ENCODE results near the gene ITFG1. TPM values are rescaled to one million over a fixed set of nuclear protein-coding genes. Genes with fewer than 3 reads are reported as not detected.

The ITFG1 gene
- total and polyA plus RNA-seq, 2 of the 13 experiments (the other 11 are each of a cell fraction or from before 2014, with no cell fraction given) = 74.5 to 150 TPM

DNA sequence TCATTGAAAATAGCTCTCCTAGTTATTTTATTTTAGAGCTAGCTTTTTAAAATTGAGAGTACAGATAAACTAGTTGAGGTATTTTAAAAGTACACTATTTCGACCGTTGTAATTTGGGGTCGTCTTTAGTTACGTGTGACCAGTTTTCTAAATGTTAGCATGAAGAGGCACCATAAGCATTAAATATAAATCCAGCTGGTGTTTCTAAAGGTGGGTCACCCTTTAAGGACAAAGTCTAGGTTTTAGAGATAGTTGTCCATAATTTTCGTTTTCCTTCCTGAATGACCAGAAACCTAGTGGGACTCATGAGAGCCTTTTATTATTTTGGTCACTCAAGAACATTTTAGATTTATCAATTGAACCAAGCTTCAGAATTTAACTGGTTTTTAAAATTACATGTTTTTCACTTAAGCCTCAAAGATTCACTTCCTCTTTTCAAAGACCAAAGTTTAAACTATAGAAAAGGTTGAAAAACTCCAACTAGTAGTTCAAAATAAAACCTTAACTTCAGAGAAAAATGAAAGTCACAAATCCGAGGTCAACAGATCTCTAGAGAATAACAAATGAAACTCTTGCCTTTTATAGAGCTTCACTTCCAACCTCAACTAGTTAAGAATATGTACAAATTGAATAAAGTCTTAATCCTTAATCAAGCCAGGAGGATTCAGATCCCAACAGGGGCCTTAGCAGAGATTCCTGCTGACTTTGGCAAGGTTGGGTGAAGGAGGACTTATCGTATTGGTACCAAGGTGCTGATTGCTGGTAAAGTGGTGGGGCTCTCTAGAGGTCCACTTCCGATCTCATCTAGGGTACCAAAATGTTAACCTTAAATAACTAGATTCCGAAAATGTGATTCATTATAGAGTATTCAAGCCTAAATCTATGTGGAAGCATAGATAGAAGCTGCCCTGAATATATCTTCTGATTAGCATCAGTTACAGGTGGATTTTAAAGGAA is 32.8 kb upstream of the ITFG1 start (continued):
- TF ChIP-seq, protein P1, sequence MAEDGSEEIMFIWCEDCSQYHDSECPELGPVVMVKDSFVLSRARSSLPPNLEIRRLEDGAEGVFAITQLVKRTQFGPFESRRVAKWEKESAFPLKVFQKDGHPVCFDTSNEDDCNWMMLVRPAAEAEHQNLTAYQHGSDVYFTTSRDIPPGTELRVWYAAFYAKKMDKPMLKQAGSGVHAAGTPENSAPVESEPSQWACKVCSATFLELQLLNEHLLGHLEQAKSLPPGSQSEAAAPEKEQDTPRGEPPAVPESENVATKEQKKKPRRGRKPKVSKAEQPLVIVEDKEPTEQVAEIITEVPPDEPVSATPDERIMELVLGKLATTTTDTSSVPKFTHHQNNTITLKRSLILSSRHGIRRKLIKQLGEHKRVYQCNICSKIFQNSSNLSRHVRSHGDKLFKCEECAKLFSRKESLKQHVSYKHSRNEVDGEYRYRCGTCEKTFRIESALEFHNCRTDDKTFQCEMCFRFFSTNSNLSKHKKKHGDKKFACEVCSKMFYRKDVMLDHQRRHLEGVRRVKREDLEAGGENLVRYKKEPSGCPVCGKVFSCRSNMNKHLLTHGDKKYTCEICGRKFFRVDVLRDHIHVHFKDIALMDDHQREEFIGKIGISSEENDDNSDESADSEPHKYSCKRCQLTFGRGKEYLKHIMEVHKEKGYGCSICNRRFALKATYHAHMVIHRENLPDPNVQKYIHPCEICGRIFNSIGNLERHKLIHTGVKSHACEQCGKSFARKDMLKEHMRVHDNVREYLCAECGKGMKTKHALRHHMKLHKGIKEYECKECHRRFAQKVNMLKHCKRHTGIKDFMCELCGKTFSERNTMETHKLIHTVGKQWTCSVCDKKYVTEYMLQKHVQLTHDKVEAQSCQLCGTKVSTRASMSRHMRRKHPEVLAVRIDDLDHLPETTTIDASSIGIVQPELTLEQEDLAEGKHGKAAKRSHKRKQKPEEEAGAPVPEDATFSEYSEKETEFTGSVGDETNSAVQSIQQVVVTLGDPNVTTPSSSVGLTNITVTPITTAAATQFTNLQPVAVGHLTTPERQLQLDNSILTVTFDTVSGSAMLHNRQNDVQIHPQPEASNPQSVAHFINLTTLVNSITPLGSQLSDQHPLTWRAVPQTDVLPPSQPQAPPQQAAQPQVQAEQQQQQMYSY (CRISPR knock-in tag; IDR thresholded peaks at IDR 0.05) = no peak
- 0 out of 2 replicates have a peak, but pooled peaks have one; percentile 6 for TF ChIP-seq ZSCAN9 (CRISPR knock-in tag; IDR thresholded peaks at IDR 0.05; ENCODE audit: borderline replicate concordance)
- TF ChIP-seq ZNF589 (CRISPR knock-in tag; conservative IDR thresholded peaks at IDR 0.05) = no peak
- no peak for TF ChIP-seq SP1 (IDR thresholded peaks at IDR 0.05)
- no peak for TF ChIP-seq SP1 (CRISPR knock-in tag; IDR thresholded peaks at IDR 0.05)
- TF ChIP-seq KLF15 (CRISPR knock-in tag; IDR thresholded peaks at IDR 0.05; ENCODE audit: borderline replicate concordance) = no peak
- TF ChIP-seq, protein P2, sequence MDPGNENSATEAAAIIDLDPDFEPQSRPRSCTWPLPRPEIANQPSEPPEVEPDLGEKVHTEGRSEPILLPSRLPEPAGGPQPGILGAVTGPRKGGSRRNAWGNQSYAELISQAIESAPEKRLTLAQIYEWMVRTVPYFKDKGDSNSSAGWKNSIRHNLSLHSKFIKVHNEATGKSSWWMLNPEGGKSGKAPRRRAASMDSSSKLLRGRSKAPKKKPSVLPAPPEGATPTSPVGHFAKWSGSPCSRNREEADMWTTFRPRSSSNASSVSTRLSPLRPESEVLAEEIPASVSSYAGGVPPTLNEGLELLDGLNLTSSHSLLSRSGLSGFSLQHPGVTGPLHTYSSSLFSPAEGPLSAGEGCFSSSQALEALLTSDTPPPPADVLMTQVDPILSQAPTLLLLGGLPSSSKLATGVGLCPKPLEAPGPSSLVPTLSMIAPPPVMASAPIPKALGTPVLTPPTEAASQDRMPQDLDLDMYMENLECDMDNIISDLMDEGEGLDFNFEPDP (CRISPR knock-in tag; conservative IDR thresholded peaks at IDR 0.05) = no peak
- no peak for TF ChIP-seq PHF8 (CRISPR knock-in tag; IDR thresholded peaks at IDR 0.05)
- no peak for TF ChIP-seq ZFP37 (CRISPR knock-in tag; IDR thresholded peaks at IDR 0.05; ENCODE audit: borderline replicate concordance)
- TF ChIP-seq NCOA1 (CRISPR knock-in tag; IDR thresholded peaks at IDR 0.05) = no peak
- TF ChIP-seq ZNF616 (CRISPR knock-in tag; IDR thresholded peaks at IDR 0.05; ENCODE audit: low read depth) = no peak
- TF ChIP-seq, protein P3, sequence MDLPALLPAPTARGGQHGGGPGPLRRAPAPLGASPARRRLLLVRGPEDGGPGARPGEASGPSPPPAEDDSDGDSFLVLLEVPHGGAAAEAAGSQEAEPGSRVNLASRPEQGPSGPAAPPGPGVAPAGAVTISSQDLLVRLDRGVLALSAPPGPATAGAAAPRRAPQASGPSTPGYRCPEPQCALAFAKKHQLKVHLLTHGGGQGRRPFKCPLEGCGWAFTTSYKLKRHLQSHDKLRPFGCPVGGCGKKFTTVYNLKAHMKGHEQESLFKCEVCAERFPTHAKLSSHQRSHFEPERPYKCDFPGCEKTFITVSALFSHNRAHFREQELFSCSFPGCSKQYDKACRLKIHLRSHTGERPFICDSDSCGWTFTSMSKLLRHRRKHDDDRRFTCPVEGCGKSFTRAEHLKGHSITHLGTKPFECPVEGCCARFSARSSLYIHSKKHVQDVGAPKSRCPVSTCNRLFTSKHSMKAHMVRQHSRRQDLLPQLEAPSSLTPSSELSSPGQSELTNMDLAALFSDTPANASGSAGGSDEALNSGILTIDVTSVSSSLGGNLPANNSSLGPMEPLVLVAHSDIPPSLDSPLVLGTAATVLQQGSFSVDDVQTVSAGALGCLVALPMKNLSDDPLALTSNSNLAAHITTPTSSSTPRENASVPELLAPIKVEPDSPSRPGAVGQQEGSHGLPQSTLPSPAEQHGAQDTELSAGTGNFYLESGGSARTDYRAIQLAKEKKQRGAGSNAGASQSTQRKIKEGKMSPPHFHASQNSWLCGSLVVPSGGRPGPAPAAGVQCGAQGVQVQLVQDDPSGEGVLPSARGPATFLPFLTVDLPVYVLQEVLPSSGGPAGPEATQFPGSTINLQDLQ (CRISPR knock-in tag; IDR thresholded peaks at IDR 0.05) = no peak
- TF ChIP-seq SOX13 (IDR thresholded peaks at IDR 0.05) = no peak
- no peak for TF ChIP-seq SOX13 (CRISPR knock-in tag; conservative IDR thresholded peaks at IDR 0.05 in 1 of 2, IDR thresholded peaks at IDR 0.05 in 1 of 2)
- no peak for TF ChIP-seq ATF7 (IDR thresholded peaks at IDR 0.05)
- TF ChIP-seq ATF7 (CRISPR knock-in tag; IDR thresholded peaks at IDR 0.05) = no peak
- TF ChIP-seq, protein P4, sequence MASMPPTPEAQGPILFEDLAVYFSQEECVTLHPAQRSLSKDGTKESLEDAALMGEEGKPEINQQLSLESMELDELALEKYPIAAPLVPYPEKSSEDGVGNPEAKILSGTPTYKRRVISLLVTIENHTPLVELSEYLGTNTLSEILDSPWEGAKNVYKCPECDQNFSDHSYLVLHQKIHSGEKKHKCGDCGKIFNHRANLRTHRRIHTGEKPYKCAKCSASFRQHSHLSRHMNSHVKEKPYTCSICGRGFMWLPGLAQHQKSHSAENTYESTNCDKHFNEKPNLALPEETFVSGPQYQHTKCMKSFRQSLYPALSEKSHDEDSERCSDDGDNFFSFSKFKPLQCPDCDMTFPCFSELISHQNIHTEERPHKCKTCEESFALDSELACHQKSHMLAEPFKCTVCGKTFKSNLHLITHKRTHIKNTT (CRISPR knock-in tag; IDR thresholded peaks at IDR 0.05) = no peak
- no peak for TF ChIP-seq BRCA1 (CRISPR knock-in tag; IDR thresholded peaks at IDR 0.05)
- TF ChIP-seq ZEB1 (IDR thresholded peaks at IDR 0.05; ENCODE audit: insufficient replicate concordance, low read depth) = no peak
- TF ChIP-seq SALL2 (CRISPR knock-in tag; IDR thresholded peaks at IDR 0.05) = no peak

Measured in HepG2 (cell line).